ENCODE measurements around the gene MARCHF3. TPM values are rescaled to one million over a fixed set of nuclear protein-coding genes. Genes with fewer than 3 reads are reported as not detected.

The MARCHF3 gene
- total RNA-seq, 1 donor from 2014 or later: 3.1 TPM

GRCh38 chr5:127014573-127014972, 15.8 kb downstream of the MARCHF3 start:
- no peaks in the 10 kb centered on the region for H3K4me1 Mint-ChIP-seq
- DNase-seq (ENCODE audit: low read depth, low spot score): no peak

GRCh38 chr5:127013407-127013806, 17.0 kb downstream of the MARCHF3 start:
- no peak overlapping the region for H3K4me3 Mint-ChIP-seq
- no peak overlapping the region for H3K27ac Mint-ChIP-seq (ENCODE audit: unreplicated experiment)
- H3K9me3 Mint-ChIP-seq: no peaks in the 10 kb centered on the region
- no peaks in the 10 kb centered on the region for H3K4me1 Mint-ChIP-seq
- H3K36me3 Mint-ChIP-seq (ENCODE audit: low read depth): no peaks in the 10 kb centered on the region
- DNase-seq (ENCODE audit: low read depth, low spot score): no peak
- TF ChIP-seq CTCF (conservative IDR thresholded peaks at IDR 0.05): no peak
- H3K27me3 Mint-ChIP-seq (ENCODE audit: low read depth): no peaks in the 10 kb centered on the region

More at GRCh38 chr5:127014573-127014972, 15.8 kb downstream of the MARCHF3 start:
- Mint-ChIP-seq H3K36me3 (ENCODE audit: low read depth) (no peaks in the 10 kb centered on the region), H3K27ac (ENCODE audit: unreplicated experiment) (no peak overlapping the region), H3K9me3 (no peaks in the 10 kb centered on the region), H3K27me3 (ENCODE audit: low read depth) (no peaks in the 10 kb centered on the region), H3K4me3 (no peak overlapping the region)
- no peak for TF ChIP-seq CTCF (conservative IDR thresholded peaks at IDR 0.05)

GRCh38 chr5:127012916-127013315, 17.4 kb downstream of the MARCHF3 start:
- no peak for DNase-seq (ENCODE audit: low read depth, low spot score)
- H3K36me3 Mint-ChIP-seq (ENCODE audit: low read depth): no peaks in the 10 kb centered on the region
- no peak for TF ChIP-seq CTCF (conservative IDR thresholded peaks at IDR 0.05)
- H3K4me1 Mint-ChIP-seq: no peaks in the 10 kb centered on the region
- no peaks in the 10 kb centered on the region for H3K9me3 Mint-ChIP-seq
- H3K27ac Mint-ChIP-seq (ENCODE audit: unreplicated experiment): no peak overlapping the region
- no peak overlapping the region for H3K4me3 Mint-ChIP-seq
- no peaks in the 10 kb centered on the region for H3K27me3 Mint-ChIP-seq (ENCODE audit: low read depth)

- H3K4me1 Mint-ChIP-seq: no peaks in the 10 kb centered on the region
- no peaks in the 10 kb centered on the region for H3K9me3 Mint-ChIP-seq
- H3K36me3 Mint-ChIP-seq (ENCODE audit: low read depth): no peaks in the 10 kb centered on the region
- H3K27ac Mint-ChIP-seq (ENCODE audit: unreplicated experiment): no peak overlapping the region
- no peaks in the 10 kb centered on the region for H3K27me3 Mint-ChIP-seq (ENCODE audit: low read depth)
- no peak overlapping the region for H3K4me3 Mint-ChIP-seq
- no peak for DNase-seq (ENCODE audit: low read depth, low spot score)
- no peak for TF ChIP-seq CTCF (conservative IDR thresholded peaks at IDR 0.05)
These were observed 18.3 kb downstream of the MARCHF3 start for GRCh38 chr5:127011961-127012644.

GRCh38 chr5:127011153-127011552, 19.2 kb downstream of the MARCHF3 start:
- no peak for DNase-seq (ENCODE audit: low read depth, low spot score)
- H3K9me3 Mint-ChIP-seq: no peaks in the 10 kb centered on the region
- H3K27me3 Mint-ChIP-seq (ENCODE audit: low read depth): no peaks in the 10 kb centered on the region
- no peaks in the 10 kb centered on the region for H3K36me3 Mint-ChIP-seq (ENCODE audit: low read depth)
- TF ChIP-seq CTCF (conservative IDR thresholded peaks at IDR 0.05): no peak
- no peak overlapping the region for H3K27ac Mint-ChIP-seq (ENCODE audit: unreplicated experiment)
- no peak overlapping the region for H3K4me3 Mint-ChIP-seq
- no peaks in the 10 kb centered on the region for H3K4me1 Mint-ChIP-seq
